IMR-90 (cell line): Measurements from ENCODE around the gene TNRC6B. TPM values are rescaled to one million over a fixed set of nuclear protein-coding genes. Genes with fewer than 3 reads are reported as not detected.

Source experiments
- ATAC-seq: fragments of 200-7000 bp; cut with Tn5 transposase; 2 replicates; pipeline ENCODE4 v1.9.1; 2020; ENCODE audit warnings: low read depth, mild to moderate bottlenecking, moderate library complexity
- BruUV-seq: library from RNA; stranded (reverse); fragments of 400-500 nt; replicated peaks from 2 replicates; lab custom pipeline; 2021; lab: Mats Ljungman, UMichigan
- CTCF ChIA-PET: fragments of 300-600 bp; formaldehyde crosslinking; extraction: SDS; loops from one replicate; lab custom pipeline; 2021; ENCODE audit warnings: antibody characterized with exemption; lab: Yijun Ruan, JAX
- POLR2A ChIA-PET: fragments of 300-600 bp; sonication (Branson Sonifier 250); formaldehyde crosslinking; loops from one replicate; lab custom pipeline; 2022; ENCODE audit warnings: antibody characterized with exemption; ENCODE audit not compliant: unreplicated experiment; lab: Charles Lee
- DNase-seq: peaks from one replicate; pipeline ENCODE4 v3.0.0; 2013
- H2AFZ ChIP-seq: replicated peaks from 2 replicates; pipeline ENCODE3; 2013; ENCODE audit warnings: low read length, mild to moderate bottlenecking; ENCODE audit not compliant: poor library complexity
- H2AK5ac ChIP-seq: 2 replicates; pipeline ENCODE4 v1.6.1; 2013; ENCODE audit warnings: low read depth, low read length, inconsistent platforms
- H2AK9ac ChIP-seq: replicated peaks from 2 replicates; pipeline ENCODE3; 2013; ENCODE audit warnings: mild to moderate bottlenecking, low read depth, low read length, moderate library complexity; ENCODE audit not compliant: poor library complexity
- H2BK120ac ChIP-seq: 2 replicates; pipeline ENCODE4 v1.6.1; 2013; ENCODE audit warnings: low read depth, low read length, inconsistent platforms
- H2BK15ac ChIP-seq: 3 replicates; pipeline ENCODE4 v1.6.1; 2013; ENCODE audit warnings: low read depth, low read length, inconsistent platforms
- H2BK20ac ChIP-seq: 2 replicates; pipeline ENCODE4 v1.6.1; 2013; ENCODE audit warnings: low read depth, mild to moderate bottlenecking, inconsistent platforms, low read length, moderate library complexity
- H2BK5ac ChIP-seq: 2 replicates; pipeline ENCODE4 v1.6.1; 2013; ENCODE audit warnings: mild to moderate bottlenecking, low read depth, low read length, inconsistent platforms; ENCODE audit not compliant: poor library complexity, severe bottlenecking
- H3K14ac ChIP-seq: replicated peaks from 2 replicates; pipeline ENCODE4 v1.6.1; 2013; ENCODE audit warnings: low read depth, low read length, inconsistent platforms
- H3K18ac ChIP-seq: 2 replicates; pipeline ENCODE4 v1.6.1; 2013; ENCODE audit warnings: low read depth, low read length, control low read depth
- H3K23ac ChIP-seq: 2 replicates; pipeline ENCODE4 v1.6.1; 2013; ENCODE audit warnings: low read depth, low read length, inconsistent platforms
- H3K27ac ChIP-seq: 2 replicates; pipeline ENCODE4 v1.5.1; 2013; ENCODE audit warnings: mild to moderate bottlenecking, control low read depth, low read length; ENCODE audit not compliant: insufficient read depth
- H3K27me3 ChIP-seq: 2 replicates; pipeline ENCODE4 v1.6.1; 2013; ENCODE audit warnings: low read length; ENCODE audit not compliant: control insufficient read depth, insufficient read depth
- H3K36me3 ChIP-seq: 2 replicates; pipeline ENCODE4 v1.6.1; 2013; ENCODE audit warnings: low read length, mixed read lengths; ENCODE audit not compliant: control insufficient read depth, insufficient read depth
- H3K4ac ChIP-seq: 2 replicates; pipeline ENCODE4 v1.6.1; 2013; ENCODE audit warnings: low read depth, low read length, inconsistent platforms
- H3K4me1 ChIP-seq: 2 replicates; pipeline ENCODE4 v1.6.1; 2013; ENCODE audit warnings: low read length, mixed read lengths; ENCODE audit not compliant: control insufficient read depth, insufficient read depth
- H3K4me2 ChIP-seq: 2 replicates; pipeline ENCODE4 v1.6.1; 2013; ENCODE audit warnings: low read depth, mild to moderate bottlenecking, control low read depth, low read length, moderate library complexity
- H3K4me3 ChIP-seq: 2 replicates; pipeline ENCODE4 v1.5.1; 2013; ENCODE audit warnings: low read depth, mild to moderate bottlenecking, control low read depth, low read length, moderate library complexity; ENCODE audit not compliant: insufficient read depth
- H3K56ac ChIP-seq: 2 replicates; pipeline ENCODE4 v1.6.1; 2013; ENCODE audit warnings: low read length, inconsistent platforms; ENCODE audit not compliant: insufficient read depth; ENCODE audit errors: extremely low read depth
- H3K79me1 ChIP-seq, 2 experiments: 2 replicates each; pipeline ENCODE4 v1.6.1; 2013; ENCODE audit warnings: low read length in 2 of 2, inconsistent platforms in 1 of 2, low read depth in 1 of 2
- H3K9ac ChIP-seq: 2 replicates; pipeline ENCODE4 v1.6.1; 2013; ENCODE audit warnings: low read depth, low read length, control low read depth
- H3K9me1 ChIP-seq: 2 replicates; pipeline ENCODE4 v1.6.1; 2013; ENCODE audit warnings: low read length, inconsistent platforms; ENCODE audit not compliant: insufficient read depth
- H3K9me3 ChIP-seq: 2 replicates; pipeline ENCODE4 v1.6.1; 2013; ENCODE audit warnings: low read length; ENCODE audit not compliant: control insufficient read depth, insufficient read depth
- H4K20me1 ChIP-seq: 2 replicates; pipeline ENCODE4 v1.6.1; 2013; ENCODE audit warnings: low read length, inconsistent platforms; ENCODE audit not compliant: insufficient read depth
- H4K5ac ChIP-seq: 2 replicates; pipeline ENCODE4 v1.6.1; 2013; ENCODE audit warnings: mild to moderate bottlenecking, low read depth, low read length, control low read depth
- H4K8ac ChIP-seq, 2 experiments: 2 replicates each; pipeline ENCODE4 v1.6.1; 2013; ENCODE audit warnings: low read depth in 2 of 2, low read length in 2 of 2, control low read depth in 1 of 2, inconsistent platforms in 1 of 2
- H4K91ac ChIP-seq: 2 replicates; pipeline ENCODE4 v1.6.1; 2013; ENCODE audit warnings: low read depth, low read length, inconsistent platforms; ENCODE audit not compliant: insufficient read depth
- BHLHE40 ChIP-seq: fragments of 150-350 bp; IDR thresholded peaks from 2 replicates; pipeline ENCODE4 v1.6.1; 2016; ENCODE audit warnings: mild to moderate bottlenecking, low read depth, low read length
- CEBPB ChIP-seq: IDR thresholded peaks from 2 replicates; pipeline ENCODE4 v1.6.1; 2012; ENCODE audit warnings: low read depth, low read length, improper control_type of control experiment
- CHD1 ChIP-seq: IDR thresholded peaks from 2 replicates; pipeline ENCODE4 v1.6.1; 2012; ENCODE audit warnings: low read depth, low read length, improper control_type of control experiment
- CTCF ChIP-seq: conservative IDR thresholded peaks from 2 replicates; pipeline ENCODE4 v1.5.1; 2012; ENCODE audit warnings: mild to moderate bottlenecking, low read depth, low read length, improper control_type of control experiment
- FOS ChIP-seq: fragments of 150-350 bp; IDR thresholded peaks from 2 replicates; pipeline ENCODE4 v1.6.1; 2016; ENCODE audit warnings: low read depth, low read length
- MAFK ChIP-seq: IDR thresholded peaks from 2 replicates; pipeline ENCODE4 v1.6.1; 2012; ENCODE audit warnings: low read depth, low read length, improper control_type of control experiment
- MAZ ChIP-seq: IDR thresholded peaks from 2 replicates; pipeline ENCODE4 v1.6.1; 2012; ENCODE audit warnings: low read depth, mild to moderate bottlenecking, low read length, improper control_type of control experiment, moderate library complexity, borderline replicate concordance
- MXI1 ChIP-seq: IDR thresholded peaks from 2 replicates; pipeline ENCODE4 v1.6.1; 2012; ENCODE audit warnings: low read depth, mild to moderate bottlenecking, low read length, moderate library complexity, borderline replicate concordance
- NFE2L2 ChIP-seq: fragments of 150-350 bp; IDR thresholded peaks from 2 replicates; pipeline ENCODE4 v1.6.1; 2016; ENCODE audit warnings: low read depth, mild to moderate bottlenecking, low read length
- POLR2A ChIP-seq: IDR thresholded peaks from 2 replicates; pipeline ENCODE4 v1.6.1; 2012; ENCODE audit warnings: mild to moderate bottlenecking, low read depth, low read length
- RAD21 ChIP-seq: IDR thresholded peaks from 2 replicates; pipeline ENCODE4 v1.6.1; 2012; ENCODE audit warnings: low read length, improper control_type of control experiment
- RCOR1 ChIP-seq: IDR thresholded peaks from 2 replicates; pipeline ENCODE4 v1.6.1; 2012; ENCODE audit warnings: mild to moderate bottlenecking, low read length, improper control_type of control experiment; ENCODE audit not compliant: insufficient replicate concordance
- RFX5 ChIP-seq: IDR thresholded peaks from 2 replicates; pipeline ENCODE4 v1.8.0; 2012; ENCODE audit warnings: low read depth, mild to moderate bottlenecking, low read length, moderate library complexity
- SMC3 ChIP-seq: fragments of 150-350 bp; IDR thresholded peaks from 2 replicates; pipeline ENCODE4 v1.6.1; 2016; ENCODE audit warnings: low read depth, mild to moderate bottlenecking, antibody characterized with exemption, low read length, moderate library complexity
- WGBS, 2 experiments: methylation state at CpG; one replicate each; pipeline versions ENCODE4 v1.1.5 to v1.1.7; 2013; ENCODE audit warnings: missing lambda C conversion rate in 2 of 2; ENCODE audit not compliant: insufficient read length in 1 of 2; ENCODE audit errors: extremely low coverage in 2 of 2; 5-methylcytosine and 5-hydroxymethylcytosine counted together
- dilution Hi-C: fragments of 300-500 bp; cut with HindIII; formaldehyde crosslinking; loops from one replicate; pipeline ENCODE4 v1.14.3; 2018; ENCODE audit warnings: low sequenced_read_pairs; ENCODE audit not compliant: unreplicated experiment
- in situ Hi-C: fragments of 300-500 bp; cut with MboI; formaldehyde crosslinking; loops from 3 replicates; pipeline ENCODE4 v1.14.3; 2019; ENCODE audit warnings: low sequenced_read_pairs, inconsistent platforms, mixed read lengths
- intact Hi-C: fragments of 100-400 bp; cut with micrococcal nuclease; formaldehyde crosslinking; loops from 2 replicates; pipeline ENCODE4 v1.10.0; 2022
- polyA plus RNA-seq, 3 experiments: library from polyadenylated mRNA; depleted of rRNA; stranded (reverse); fragments of >200 nt; gene quantifications; 2 replicates each; pipeline ENCODE4 v1.2.3, GENCODE V29; 2012; ENCODE audit warnings: low replicate concordance in 1 of 3
- total RNA-seq: library from RNA; depleted of rRNA; stranded (reverse); fragments of >200 nt; gene quantifications from 2 replicates; pipeline ENCODE4 v1.2.3, GENCODE V29; 2012
- TF ChIP-seq, protein P1 (sequence below): fragments of 150-350 bp; IDR thresholded peaks from 2 replicates; pipeline ENCODE4 v1.6.1; 2016; ENCODE audit warnings: low read depth, mild to moderate bottlenecking, low read length, moderate library complexity, borderline replicate concordance

TNRC6B gene
- total and polyA plus RNA-seq, 2 of the 4 experiments (the other 2 are of a cell fraction), result 3.9 to 17.0 TPM

- no peak overlapping the region for H2AK9ac ChIP-seq
- no peak overlapping the region for H4K5ac ChIP-seq
- H3K9ac ChIP-seq, result no peak overlapping the region
- no peaks in the 10 kb centered on the region for H3K27me3 ChIP-seq
- BruUV-seq, result no TSS peak
- H4K91ac ChIP-seq, result no peak overlapping the region
- TF ChIP-seq BHLHE40 (no peak), CEBPB (no peak), POLR2A (no peak), SMC3 (no peak), RCOR1 (no peak), CHD1 (no peak), RFX5 (no peak), CTCF (no peak), FOS (no peak), RAD21 (no peak), NFE2L2 (no peak), MAZ (no peak), MAFK (no peak), MXI1 (no peak)
- TF ChIP-seq, protein P1, sequence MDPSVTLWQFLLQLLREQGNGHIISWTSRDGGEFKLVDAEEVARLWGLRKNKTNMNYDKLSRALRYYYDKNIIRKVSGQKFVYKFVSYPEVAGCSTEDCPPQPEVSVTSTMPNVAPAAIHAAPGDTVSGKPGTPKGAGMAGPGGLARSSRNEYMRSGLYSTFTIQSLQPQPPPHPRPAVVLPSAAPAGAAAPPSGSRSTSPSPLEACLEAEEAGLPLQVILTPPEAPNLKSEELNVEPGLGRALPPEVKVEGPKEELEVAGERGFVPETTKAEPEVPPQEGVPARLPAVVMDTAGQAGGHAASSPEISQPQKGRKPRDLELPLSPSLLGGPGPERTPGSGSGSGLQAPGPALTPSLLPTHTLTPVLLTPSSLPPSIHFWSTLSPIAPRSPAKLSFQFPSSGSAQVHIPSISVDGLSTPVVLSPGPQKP, result no peak
- H3K79me1 ChIP-seq, result no peaks in the 10 kb centered on the region
- H3K27ac ChIP-seq, result no peak overlapping the region
- intact Hi-C loops (no loop called here), in situ Hi-C loops (no loop called here), dilution Hi-C loops (no loop called here)
- H3K56ac ChIP-seq, result no peak overlapping the region
- DNase-seq (no peak), ATAC-seq (no peak)
- no peaks in the 10 kb centered on the region for H3K4me1 ChIP-seq
- 70% methylated on average over 1 of the region's 4 CpGs; no CpG with 5 or more reads in 1 of the 2 experiments for WGBS, 2 experiments
- H2AK5ac ChIP-seq, result no peak overlapping the region
- no peaks in the 10 kb centered on the region for H4K20me1 ChIP-seq
- H3K18ac ChIP-seq, result no peak overlapping the region
- no peak overlapping the region for H3K4me2 ChIP-seq
- H3K9me3 ChIP-seq, result no peaks in the 10 kb centered on the region
- no peak overlapping the region for H4K8ac ChIP-seq
- ChIA-PET POLR2A (no interaction called here), CTCF (interaction anchor here (1.0 kb wide), 1 partner anchor 11 kb away, joined by 3 read pairs; no protein-coding TSS in a partner anchor)
- H3K9me1 ChIP-seq, result peaks cover 4% of the 10 kb centered on the region; the same call in 1 of the 2 replicates
- no peak overlapping the region for H2BK120ac ChIP-seq
- no peak overlapping the region for H3K23ac ChIP-seq
- no peaks in the 10 kb centered on the region; the same call in 1 of the 2 replicates for H3K36me3 ChIP-seq
- no peak overlapping the region for H2BK5ac ChIP-seq
- no peak overlapping the region for H2BK15ac ChIP-seq
- no peak overlapping the region for H3K14ac ChIP-seq
- no peak overlapping the region for H2BK20ac ChIP-seq
- no peak overlapping the region for H2AFZ ChIP-seq
- H3K4ac ChIP-seq, result no peak overlapping the region
- H3K4me3 ChIP-seq, result no peak overlapping the region
Observed at GRCh38 chr22:40128989-40129388, 48.7 kb upstream of the TNRC6B start.
